GM21529 (cell line): ENCODE measurements around the gene FTSJ1.
"Not testable (repeated sequence)": the region's sequence is repeated elsewhere in the genome, so short reads cannot be mapped to it uniquely, and the experiment has no call there.

Experiments
- ATAC-seq: cut with Tn5 transposase; IDR thresholded peaks from one replicate; pipeline ENCODE4 v1.9.1; 2021; ENCODE audit not compliant: unreplicated experiment

FTSJ1 gene

DNA sequence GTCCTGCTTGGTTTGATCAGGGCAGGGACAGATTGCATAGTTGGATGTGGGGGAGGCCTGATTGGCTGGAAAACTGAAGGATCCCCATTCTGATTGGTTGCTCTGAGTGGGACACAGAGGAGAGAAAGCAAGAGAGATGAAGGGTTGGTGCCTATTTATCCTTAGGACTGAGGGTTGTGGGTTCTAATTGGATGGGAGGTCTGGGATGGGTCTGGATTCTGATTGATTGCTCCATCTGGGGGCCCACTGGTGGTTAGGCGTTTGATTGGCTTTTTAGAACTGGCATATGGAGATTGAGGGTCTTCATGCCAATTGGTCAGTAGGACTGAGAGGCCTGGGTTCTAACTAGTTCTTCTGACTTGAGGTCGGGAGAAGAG is 45.0 kb downstream of the FTSJ1 start:
- no peak for ATAC-seq

DNA sequence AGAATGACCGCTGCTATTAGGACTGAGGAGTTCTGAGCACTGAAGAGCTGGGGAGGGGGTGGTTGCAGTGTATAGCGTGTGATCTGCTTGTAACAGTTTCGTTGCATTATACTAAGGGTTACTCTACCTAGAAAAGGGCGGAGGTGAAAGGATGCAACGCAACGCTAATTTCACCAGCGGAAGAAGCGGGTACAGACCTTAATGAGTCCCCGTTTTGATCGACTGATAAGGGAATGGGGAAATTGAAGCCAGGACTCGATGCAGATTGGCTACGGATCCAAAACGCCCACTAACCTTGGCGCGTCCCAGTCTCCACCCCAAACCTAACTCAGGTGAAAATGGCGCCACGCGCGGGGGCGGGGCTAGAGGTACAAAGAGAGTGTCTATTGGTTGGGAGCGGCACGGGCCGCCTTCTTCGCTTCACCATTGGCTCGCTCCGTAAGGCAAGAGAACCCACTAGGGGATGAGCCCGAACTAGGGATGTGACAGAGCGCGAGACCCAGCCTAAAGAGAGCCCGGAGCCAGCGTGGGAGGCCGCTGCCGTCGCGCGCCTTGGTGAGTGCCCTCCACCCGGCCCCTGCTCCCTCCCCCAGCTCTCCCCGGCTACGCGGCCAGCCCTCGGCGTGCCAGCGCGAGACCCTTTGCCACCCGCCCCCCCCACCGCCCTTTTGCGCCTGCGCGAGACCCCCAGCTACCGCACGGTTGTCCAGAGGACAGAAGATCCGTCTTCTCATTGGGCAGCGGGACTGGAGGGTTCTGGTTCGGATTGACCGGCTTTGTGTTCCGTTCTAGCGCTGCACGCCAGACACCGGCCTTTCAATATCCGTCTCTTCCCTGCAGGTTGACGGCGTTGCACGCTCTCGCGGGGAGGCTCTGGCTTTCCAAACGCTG is 45.6 kb downstream of the FTSJ1 start, which contains the start of gene EBP:
EBP (plus strand) TSS at position 456 of the 891 bp plus-strand sequence. CDS start 1,964 bp downstream, outside the sequence.
- peak; percentile 96 for ATAC-seq

DNA sequence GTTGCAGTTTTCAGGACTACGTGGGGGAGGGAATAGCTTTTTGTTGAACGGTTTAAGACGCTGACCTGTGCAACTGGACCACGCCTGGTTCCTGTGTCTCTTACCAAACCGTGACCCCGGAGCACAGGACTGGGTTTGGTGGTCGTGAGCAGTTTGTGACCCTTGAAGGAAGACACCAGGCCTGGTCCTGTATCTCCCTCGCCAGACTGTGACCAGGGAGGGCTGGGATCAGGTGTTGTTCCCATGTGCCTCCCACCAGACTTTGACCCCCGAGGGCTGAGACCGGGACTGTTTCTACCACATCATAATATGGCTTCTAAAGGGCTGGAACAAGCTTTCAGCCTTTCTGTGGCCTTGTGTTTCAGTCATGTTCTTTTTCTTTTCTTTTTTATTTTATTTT is 46.3 kb downstream of the FTSJ1 start:
- no peak for ATAC-seq

DNA sequence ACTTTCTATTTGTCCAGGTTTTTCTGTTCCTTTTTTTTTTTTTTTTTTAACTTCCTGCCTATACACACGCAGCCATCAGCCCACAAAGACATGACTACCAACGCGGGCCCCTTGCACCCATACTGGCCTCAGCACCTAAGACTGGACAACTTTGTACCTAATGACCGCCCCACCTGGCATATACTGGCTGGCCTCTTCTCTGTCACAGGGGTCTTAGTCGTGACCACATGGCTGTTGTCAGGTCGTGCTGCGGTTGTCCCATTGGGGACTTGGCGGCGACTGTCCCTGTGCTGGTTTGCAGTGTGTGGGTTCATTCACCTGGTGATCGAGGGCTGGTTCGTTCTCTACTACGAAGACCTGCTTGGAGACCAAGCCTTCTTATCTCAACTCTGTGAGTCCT is 47.7 kb downstream of the FTSJ1 start:
- no peak for ATAC-seq

DNA sequence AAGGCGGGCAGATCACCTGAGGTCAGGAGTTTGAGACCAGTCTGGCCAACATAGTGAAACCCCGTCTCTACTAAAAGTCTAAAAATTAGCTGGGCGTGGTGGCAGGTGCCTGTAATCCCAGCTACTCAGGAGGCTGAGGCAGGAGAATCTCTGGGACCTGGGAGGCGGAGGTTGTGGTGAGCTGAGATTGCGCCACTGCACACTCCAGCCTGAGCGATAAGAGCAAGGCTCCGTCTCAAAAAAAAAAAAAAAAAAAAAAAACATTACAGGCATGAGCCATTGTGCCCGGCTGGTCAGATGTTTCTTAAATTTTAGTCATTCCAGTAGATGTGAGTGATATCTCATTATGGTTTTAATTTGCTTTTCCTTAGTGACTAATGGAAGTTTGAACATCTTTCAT is 49.9 kb downstream of the FTSJ1 start:
- ATAC-seq: not testable (repeated sequence)

DNA sequence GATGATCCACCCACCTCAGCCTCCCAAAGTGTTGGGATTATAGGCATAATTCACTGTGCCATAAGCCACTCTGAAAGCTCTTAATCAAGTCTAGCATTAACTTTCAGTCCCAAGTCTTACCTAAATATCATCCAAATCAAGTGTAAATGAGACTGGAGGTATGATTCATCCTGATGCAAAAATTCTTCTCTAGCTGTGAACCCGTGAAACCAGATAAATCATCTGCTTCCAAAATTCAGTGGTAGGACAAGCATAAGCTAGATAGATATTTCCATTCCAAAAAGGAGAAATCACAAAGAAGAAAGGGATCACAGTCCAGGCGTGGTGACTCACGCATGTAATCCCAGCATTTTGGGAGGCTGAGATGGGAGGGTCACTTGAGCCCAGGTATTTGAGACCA is 54.7 kb downstream of the FTSJ1 start:
- no peak for ATAC-seq

DNA sequence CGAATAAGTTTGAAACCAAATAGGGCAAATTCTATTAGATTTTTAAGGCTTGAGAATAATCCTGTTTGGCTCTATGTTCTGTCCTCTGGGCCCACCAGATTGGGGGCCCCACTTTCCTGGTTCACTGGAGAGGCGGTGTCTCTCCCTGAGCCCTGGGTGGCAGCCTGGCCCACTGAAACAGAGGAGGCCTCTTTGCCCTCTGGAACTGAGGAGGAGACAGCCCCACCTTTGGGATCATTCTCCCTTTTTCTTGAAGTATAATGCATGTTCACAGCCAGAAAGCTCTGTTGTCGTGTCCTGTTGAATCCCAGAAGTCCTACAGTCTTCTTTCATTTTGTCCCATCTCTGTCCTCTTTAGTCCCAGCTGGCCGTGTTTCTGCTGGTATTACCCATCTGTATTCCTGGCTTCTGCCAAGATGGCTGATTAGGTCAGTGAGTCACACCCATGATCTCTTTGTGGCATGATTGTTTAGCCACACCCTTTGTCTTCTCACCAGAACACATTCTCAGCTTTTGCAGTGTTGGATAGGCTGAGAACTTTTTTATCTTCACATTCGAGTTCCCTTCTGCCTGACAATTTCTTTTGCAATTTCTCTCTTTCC is 55.5 kb downstream of the FTSJ1 start:
- ATAC-seq: no peak

DNA sequence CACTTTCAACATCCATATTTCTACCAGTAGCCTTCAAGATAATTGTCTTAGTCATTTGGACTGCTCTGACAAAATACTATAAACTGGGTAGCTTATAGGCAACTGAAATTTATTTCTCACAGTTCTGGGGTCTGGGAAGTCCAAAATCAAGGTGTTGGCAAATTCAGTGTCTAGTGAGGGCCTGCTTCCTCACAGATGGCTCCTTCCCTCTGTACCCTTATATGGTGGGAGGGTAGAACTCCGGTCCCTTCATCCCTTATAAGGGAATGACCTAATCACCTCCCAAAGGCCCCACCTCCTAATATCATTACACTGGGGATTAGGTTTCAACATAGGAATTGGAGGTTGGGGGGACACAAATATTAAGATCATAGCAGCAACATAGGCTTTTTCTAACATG is 56.2 kb downstream of the FTSJ1 start:
- ATAC-seq: no peak

DNA sequence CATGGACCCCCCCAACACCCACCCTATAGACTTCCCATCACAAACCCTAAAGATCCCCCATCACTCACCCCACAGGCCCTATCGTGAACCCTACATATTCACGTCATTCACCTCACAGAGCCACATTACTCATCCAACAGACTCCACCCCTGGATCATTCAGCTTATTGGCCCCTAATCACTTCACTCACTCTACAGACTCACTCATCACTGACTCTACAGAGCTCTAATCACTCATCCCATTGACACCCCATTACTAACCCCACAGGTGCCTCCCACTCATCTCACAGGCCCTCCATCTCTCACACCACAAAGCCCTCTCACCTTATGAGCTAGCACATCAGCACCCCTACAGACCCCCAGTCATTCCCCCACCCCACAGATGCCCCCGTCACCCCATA is 57.2 kb downstream of the FTSJ1 start:
- ATAC-seq: no peak
